Ovary (tissue), 9 donors: Measurements from ENCODE around the gene SMYD2. TPM values are rescaled to one million over a fixed set of nuclear protein-coding genes. Genes with fewer than 3 reads are reported as not detected.

Experiments
- DNase-seq, 5 donors: peaks; one replicate each; pipeline ENCODE4 v3.0.0-alpha.2; 2019 to 2020
- H3K27ac ChIP-seq, 2 donors: fragments of 200-600 bp; one replicate each; pipeline versions ENCODE4 v1.5.1 to v1.8.0; 2019 to 2022
- H3K27me3 ChIP-seq: fragments of 200-600 bp; one replicate; pipeline ENCODE4 v1.8.0; 2022
- H3K36me3 ChIP-seq: fragments of 200-600 bp; sonication (generic); one replicate; pipeline ENCODE4 v1.5.1; 2019
- H3K4me1 ChIP-seq: one replicate; pipeline ENCODE4 v1.8.1; 2013; ENCODE audit warnings: mild to moderate bottlenecking, moderate library complexity; ENCODE audit not compliant: insufficient read depth
- H3K4me3 ChIP-seq: fragments of 200-600 bp; sonication (generic); one replicate; pipeline ENCODE4 v1.5.1; 2017
- H3K9me3 ChIP-seq, 2 donors: fragments of 200-600 bp in 1 of 2; sonication (generic) in 1 of 2; one replicate each; pipeline versions ENCODE4 v1.5.1 to v1.8.1; 2013 to 2019; ENCODE audit warnings: mild to moderate bottlenecking in 1 of 2, moderate library complexity in 1 of 2
- CTCF ChIP-seq, 3 donors: fragments of 450-650 bp in 2 of 3; fragments of 200-600 bp in 1 of 3; IDR thresholded peaks; one replicate each; pipeline versions ENCODE4 v1.5.1 to v1.8.0; 2016 to 2022; ENCODE audit warnings: antibody characterized with exemption in 3 of 3, mild to moderate bottlenecking in 1 of 3
- EP300 ChIP-seq: sonication (generic); formaldehyde crosslinking; IDR thresholded peaks from one replicate; pipeline ENCODE4 v1.6.1; 2017; ENCODE audit warnings: antibody characterized with exemption
- POLR2A ChIP-seq: fragments of 450-650 bp; IDR thresholded peaks from one replicate; pipeline ENCODE4 v1.6.1; 2017; ENCODE audit warnings: antibody characterized with exemption, mild to moderate bottlenecking, moderate library complexity
- WGBS, 3 donors: extraction: QIAGEN DNeasy Blood & Tissue Kit in 1 of 3; methylation state at CpG; one replicate each; pipeline versions ENCODE4 v1.1.5 to v1.1.7; 2013 to 2017; 5-methylcytosine and 5-hydroxymethylcytosine counted together
- intact Hi-C, 4 donors: fragments of 100-400 bp; cut with DNase I; formaldehyde crosslinking; loops; one replicate each; pipeline versions ENCODE4 v1.11.0 to v1.15.1; 2022 to 2023
- polyA plus RNA-seq, 2 donors: library from polyadenylated mRNA; stranded (reverse); fragments of 200-250 nt in 1 of 2; fragments of 350-450 nt in 1 of 2; fragmentation: Illumina TruSeq in 1 of 2; extraction: RNeasy Lipid Tissue Mini Kit (QIAGEN cat#74804) in 1 of 2; gene quantifications; one replicate each; pipeline ENCODE4 v1.2.3, GENCODE V29; 2013 to 2014
- total RNA-seq, 7 donors: library from RNA; depleted of rRNA in 2 of 7; stranded (reverse); fragments of >200 nt in 2 of 7; fragmentation: NEBNext Ultra II Directional in 3 of 7; extraction: Animal tissue kit (Norgen Biotek cat#: 25700) in 3 of 7; gene quantifications; one replicate each; pipeline versions ENCODE4 v1.1.0 to v1.2.4, GENCODE V29; 2016 to 2023
- donor health status: DM: no; HTN: no; CAD: no; lungs with moderate emphysema.
- donor health status: DM: no; HTN: no; CAD: no.
- donor health status: Bipolar disorder and iron deficiency.
- donor health status: DM: yes; HTN: yes; CAD: no.
- donor health status: DM: no; HTN: no; CAD: no.
- donor health status: DM: yes; HTN: yes; CAD: no.

SMYD2 gene
- total and polyA plus RNA-seq, 9 donors: 14.6 to 50.3 (median 17.2) TPM

GRCh38 chr1:214385428-214385827 is 104.5 kb downstream of the SMYD2 start:
- H3K9me3 ChIP-seq: no peaks in the 10 kb centered on the region
- H3K4me3 ChIP-seq: no peak overlapping the region
- TF ChIP-seq CTCF (IDR thresholded peaks at IDR 0.05): no peak
- no peak for TF ChIP-seq POLR2A
- TF ChIP-seq EP300: no peak
- 96 to 100% (median 98%) methylated on average over 1 of the region's 1 CpG for WGBS, 3 donors
- no peaks in the 10 kb centered on the region for H3K36me3 ChIP-seq
- DNase-seq: no peak
- no peak overlapping the region for H3K27ac ChIP-seq
- H3K4me1 ChIP-seq: no peaks in the 10 kb centered on the region
- no peaks in the 10 kb centered on the region for H3K27me3 ChIP-seq
- intact Hi-C loops: no loop called here

GRCh38 chr1:214386333-214386732 is 105.4 kb downstream of the SMYD2 start:
- H3K36me3 ChIP-seq: no peaks in the 10 kb centered on the region
- WGBS, 3 donors: 92 to 93% (median 93%) methylated on average over 7 of the region's 7 CpGs
- intact Hi-C loops: no loop called here
- H3K4me1 ChIP-seq: no peaks in the 10 kb centered on the region
- no peaks in the 10 kb centered on the region for H3K9me3 ChIP-seq
- no peak overlapping the region for H3K4me3 ChIP-seq
- no peak for DNase-seq
- H3K27me3 ChIP-seq: no peaks in the 10 kb centered on the region
- TF ChIP-seq EP300: no peak
- TF ChIP-seq POLR2A: no peak
- no peak for TF ChIP-seq CTCF (IDR thresholded peaks at IDR 0.05)
- no peak overlapping the region for H3K27ac ChIP-seq
